NCI-H748 treated with DMSO at 0.1 percent for 48 hours (cell line): ENCODE measurements around the gene KIF1A.

ENCODE experiments used
- DNase-seq: peaks from one replicate; lab custom pipeline; 2025; lab: John Stamatoyannopoulos, UW

The KIF1A gene

DNA sequence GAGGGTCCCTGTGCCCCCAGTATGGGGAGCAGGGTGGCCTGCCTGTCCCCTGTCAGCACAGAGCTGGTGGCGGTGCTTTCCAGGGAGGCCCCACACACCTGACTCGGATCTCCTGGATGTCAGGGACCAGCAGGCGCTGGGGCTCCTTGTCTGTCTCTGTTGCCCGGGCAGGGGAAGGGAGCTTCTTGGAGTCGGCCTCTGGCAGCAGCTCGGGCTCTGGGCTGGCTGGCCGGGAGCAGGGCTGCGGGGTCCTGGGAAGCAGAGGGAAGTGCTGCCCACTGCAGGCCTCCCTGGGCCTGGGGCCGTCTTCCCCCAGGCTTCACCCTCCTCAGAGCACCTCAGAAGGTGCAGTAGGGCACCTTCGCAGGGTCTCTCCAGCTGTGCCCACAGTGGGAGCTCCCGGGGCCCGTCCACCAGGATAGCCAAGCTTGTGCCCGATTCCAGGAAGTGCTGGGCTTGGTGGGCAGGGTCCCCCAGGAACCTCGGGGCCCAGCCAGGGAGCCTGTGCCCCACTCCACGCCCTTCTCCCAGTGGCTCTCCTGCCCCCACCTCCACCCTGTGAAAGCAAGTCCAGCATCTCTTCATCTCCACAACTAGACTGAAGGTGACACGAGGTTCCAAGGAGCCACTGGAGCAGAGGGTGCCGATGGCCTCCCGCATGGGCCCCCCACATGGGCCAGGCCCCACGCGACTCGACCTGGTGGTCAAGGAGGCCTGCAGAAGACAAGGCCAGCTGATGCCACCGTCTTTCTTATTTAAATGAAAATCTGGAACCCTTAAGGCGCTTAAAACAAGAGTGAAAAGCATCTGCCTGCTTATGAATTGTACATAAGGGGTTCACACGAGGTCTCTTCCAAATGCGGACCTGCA, 100.1 kb downstream of the KIF1A start:
- no peak for DNase-seq

DNA sequence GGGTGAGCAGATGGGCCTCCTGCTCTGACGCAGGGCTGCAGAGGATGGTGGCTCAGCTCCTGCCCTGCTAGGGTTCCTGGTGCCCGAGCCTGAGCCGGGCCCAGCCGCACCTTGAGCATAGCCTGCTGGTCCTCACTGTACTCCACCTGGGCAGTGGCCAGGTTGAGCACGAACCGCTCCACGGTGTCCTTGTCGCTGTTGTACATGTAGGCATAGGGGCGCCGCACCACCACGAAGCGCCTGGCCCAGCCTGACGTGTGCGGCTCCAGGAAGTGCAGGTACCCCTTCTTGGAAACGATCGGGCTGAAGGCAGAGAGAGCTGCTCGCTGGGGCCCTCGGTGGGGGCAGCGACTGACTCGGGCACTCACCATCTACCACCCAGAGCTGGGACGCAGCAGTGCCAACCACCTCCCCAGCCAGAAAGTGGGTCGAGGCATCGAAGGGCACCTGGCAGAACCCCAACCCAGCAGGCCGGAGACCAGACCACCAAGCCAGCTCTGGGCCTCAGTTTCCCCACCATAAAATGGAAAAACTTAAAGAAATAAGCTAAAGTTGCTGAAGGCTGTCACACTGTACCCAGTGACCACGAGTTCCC, 101.0 kb downstream of the KIF1A start:
- no peak for DNase-seq

DNA sequence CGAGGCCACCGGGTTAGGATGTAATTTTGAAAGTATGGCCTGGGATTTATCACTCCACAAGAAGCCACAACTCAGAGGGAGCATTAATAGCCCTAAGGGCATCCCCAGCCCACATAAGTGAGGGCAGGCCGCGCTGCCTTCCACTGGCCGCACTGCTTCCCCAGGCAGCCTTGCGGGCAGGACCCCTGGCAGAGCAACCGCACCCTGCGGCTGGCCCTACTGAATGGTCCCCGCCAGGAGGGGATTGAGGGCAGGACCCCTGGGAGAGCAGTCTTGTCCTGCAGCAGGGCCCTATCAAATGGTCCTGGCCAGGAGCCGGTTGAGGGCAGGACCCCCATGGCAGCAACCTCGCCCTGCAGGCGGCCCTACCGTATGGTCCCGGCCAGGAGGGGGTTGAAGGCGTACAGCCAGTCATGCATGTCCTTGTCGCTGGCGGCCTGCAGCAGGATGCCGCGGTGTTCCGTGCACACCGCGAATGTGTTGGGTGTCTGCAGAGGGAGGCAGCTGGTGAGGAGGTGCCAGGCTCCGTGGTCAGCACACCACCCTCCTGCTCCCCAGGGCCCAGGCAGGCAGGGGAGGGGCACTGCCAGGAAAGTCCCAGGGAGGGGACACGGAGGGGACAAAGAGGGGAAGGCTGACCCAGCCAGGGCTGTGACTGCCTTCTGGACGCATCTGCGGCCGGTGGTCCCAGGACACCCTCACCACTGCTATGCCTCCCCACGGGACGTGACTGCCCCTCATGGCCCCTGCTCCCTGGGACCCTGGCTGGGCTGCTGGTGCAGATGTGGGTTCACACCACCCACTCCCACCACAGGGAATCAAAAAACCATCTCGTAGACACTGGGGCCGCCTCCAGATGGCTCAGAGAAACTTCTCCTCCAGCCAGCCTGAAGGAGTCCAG, 102.1 kb downstream of the KIF1A start:
- no peak for DNase-seq

DNA sequence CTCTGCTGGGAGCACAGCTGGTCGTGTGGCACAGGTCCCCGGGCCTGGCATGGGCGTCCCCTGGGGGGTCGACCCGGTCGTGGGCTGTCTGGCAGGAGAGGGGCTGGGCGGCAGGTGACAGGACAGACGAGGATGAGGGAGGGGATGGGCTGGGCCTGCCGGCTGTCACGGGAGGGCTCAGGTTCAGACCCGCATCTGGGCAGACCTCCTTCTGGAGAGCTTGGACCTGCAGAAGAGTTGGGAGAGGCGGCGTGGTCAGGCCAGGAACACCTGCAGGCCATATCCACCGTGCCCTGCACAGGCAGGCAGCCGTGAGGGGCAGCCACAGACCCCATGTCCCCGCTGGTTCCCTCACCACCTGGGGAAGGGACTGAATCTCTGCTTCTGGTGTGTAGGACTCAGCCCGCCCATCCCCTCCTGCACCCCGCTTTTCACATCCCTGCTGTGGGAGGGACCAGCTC, 102.8 kb downstream of the KIF1A start:
- DNase-seq, result no peak

DNA sequence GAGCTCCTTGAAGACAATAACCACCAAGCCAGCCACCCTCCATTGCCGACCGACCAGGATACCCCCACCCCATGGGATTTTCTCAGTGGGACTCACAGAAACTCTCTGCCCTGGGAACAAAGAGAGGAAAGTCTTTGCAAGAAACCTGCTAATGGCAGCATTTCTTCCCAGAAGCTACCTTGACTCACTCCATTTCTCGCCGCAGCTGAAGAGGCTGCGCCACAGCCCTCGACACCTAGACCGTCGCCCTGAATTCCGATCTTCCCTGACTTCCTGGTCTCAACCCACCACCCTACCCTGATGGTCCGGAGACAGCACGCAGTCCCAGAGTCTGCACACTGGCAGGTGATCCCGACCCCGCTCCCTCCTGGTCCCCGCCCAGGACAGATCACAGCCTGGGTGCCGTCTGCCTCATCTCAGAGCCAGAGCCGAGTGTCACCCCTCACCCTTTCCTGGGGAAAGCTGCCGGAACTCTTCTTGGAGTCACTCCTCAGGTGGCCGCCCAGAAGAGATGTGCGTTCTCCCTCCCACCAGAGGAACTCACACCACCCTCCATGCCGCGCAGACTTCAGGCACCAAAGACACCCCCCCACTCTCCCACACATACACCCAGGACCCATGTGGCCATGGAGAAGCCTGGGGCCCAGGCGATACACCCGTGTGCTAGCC, 103.8 kb downstream of the KIF1A start:
- no peak for DNase-seq

DNA sequence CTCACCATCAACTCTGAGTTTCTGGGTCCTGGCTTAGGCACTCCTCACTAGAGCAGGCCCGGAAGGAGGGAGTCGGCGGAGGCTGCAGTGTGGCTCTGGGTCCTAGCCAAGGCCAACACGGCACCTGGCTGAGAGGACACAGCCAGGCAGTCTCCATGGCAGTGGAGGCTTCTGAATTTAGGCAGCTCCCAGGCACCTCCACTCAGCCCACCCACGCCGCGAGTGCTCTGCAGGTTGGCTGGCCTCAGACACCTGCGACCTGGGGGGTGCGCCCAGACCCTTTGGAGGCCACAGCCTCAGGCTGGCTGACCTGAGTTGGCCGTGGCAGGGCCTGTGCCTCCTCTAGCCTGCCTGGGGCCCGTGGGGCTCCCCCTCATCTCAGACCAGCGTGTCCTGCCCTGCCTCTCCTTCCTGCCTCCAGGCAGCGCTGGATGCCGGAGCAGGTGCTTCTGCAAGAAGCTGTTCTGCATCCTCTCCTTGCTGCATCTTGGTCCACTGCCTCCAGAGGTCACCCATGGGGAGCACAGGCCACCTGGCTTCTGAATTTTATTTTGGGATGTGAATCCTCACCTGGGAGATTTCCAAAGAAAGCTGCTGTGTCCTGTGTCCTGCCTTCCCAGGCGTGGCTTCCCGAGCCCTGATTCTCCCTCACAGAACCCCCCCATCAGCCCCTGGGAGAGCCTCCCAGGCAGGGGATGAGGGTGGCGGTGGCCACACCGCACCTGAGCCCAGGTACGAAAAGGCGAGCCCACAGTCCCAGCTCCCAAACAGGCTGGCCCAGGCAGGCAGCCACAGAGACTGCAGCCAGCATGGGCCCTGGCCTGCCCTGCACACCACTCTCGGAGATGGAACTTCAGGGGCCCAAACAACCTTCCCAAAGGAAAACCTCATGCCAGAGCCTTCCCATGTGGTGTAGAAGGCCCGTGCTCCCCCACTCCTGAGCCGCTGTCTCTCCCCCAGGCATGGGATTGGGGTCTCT, 105.0 kb downstream of the KIF1A start:
- DNase-seq, result no peak

DNA sequence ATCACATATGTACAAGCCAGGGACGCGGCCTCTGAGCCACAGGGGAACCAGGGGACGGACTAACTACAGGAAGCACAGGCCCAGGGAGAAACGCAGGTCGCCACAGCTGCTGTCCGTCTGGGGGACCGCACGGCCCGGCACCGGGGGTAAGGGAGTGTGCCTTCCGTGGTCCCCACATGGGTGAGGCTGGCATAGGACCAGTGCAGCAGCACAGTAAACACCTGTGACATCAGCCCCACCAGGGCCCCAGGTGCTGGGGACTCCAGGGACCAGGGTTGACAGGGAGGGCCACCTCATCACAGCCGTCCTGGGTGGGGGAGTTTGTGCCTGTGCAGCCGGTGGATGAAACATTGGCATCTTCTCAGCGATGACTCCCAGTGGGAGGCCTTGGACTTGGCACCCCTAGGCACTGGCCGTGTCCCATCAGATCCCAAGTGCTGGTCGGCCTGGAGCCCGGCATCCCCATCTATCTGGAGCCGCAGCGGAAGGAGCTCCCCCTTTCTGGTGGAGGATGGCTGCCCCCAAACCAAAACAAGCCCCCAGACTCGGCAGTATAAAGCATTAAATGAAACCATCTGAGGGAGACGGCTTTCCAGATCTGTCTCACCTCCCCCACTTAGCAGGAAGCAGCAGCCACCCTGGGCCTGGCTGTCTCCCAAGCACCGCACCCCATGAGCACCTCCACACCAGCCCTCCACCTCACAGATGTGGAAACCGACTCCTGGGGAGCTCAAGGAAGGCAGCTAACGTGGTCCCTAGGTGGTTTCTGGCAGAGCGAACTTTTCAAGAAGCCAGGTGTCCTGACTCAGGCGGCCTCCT, 105.9 kb downstream of the KIF1A start:
- no peak for DNase-seq

DNA sequence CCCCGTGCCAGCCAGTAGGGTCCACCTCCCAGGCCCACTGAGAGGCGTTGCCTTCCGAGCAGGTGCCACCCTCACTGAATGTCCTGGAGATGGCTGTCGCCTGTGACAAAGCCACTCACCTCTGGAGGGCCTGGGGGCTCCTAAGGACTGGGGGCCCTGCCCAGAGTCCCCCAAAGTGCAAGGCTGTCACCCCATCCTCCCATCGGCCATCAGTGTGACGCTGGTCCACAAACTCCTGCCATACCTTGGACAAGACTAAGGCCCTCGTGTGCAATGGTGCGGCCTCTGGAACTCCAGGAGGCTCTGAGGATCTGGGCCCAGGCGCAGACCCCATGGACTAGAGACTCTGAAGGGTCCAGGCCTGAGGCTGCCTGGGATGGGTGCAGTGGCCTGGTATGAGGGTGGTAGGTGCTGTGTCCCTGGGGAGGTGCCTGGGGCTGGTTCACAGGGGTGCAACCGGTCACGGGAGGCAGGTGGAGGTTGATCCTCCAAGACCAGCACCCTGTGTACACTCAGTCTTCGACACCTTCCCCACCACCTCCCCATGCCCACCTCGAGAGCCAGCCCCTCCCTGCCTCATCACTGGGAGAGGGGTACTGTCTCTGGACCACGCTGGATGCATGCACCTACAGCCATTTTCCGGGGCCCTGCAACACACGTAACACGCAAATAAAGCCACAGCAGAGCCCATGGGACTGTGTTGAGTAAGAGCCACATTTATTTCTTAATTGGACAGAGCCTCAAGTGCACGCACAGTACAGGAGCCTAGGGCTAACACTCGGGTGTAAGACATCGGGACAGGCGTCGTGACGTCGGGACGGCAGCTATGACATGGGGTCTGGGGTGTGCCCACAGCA, 106.7 kb downstream of the KIF1A start:
- no peak for DNase-seq

DNA sequence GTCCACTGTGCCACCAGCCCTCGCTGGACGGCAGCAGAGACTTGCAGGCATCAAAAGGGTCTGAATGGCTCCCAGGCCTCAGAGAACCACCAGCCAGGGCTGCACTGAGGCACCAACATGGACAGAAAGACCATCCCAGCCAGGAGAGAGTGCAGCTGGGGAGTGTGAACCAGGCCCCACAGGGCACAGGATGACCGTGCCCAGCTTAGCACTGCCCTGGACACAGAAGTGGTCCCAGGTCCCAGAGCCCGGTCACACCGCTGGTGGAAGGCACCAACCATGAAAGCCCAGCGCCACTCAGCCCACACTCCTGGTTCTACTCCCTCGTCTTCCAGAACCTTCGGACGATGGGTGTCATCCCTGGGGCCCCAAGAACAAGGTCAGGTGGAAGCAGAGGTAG, 107.9 kb downstream of the KIF1A start:
- no peak for DNase-seq

DNA sequence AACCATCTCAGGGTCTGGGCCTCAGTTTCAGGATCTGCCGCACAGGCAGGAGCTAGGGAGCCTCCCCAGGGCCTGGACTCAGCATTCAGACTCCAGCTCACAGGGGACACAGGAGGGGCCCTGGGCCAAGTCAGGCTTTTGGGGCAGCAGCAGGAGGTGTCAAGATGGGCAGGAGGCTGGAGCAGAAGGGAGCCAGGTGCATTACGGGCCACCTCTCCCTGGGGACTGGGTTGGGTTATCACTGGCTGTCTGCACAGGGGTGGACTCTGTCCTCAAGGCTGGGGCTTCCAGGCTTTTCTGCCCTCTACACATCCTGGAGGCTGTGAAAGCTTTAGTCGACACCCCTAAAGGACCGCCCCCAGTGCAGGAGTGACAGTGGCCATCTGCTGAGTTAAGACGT, 108.3 kb downstream of the KIF1A start:
- DNase-seq, result no peak

DNA sequence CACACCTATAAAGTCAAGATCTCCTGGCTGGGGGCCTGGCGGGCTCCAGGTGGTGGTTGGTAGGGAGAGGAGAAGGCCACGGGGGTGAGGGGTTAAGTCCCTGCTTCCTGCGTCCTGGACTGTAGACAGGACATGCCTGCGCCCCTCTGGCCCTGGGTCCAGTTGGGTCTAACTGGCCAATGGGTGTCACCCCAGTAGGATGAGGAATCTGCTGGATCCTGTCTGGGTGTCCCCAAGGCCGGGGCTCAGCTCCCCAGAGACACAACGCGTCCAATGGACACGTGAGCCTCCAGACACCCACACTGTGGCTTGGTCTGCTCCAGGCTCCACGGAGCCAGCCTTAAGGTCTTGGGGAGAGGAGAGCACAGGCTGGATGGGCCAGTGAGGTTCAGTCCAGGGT, 108.7 kb downstream of the KIF1A start:
- DNase-seq, result no peak

DNA sequence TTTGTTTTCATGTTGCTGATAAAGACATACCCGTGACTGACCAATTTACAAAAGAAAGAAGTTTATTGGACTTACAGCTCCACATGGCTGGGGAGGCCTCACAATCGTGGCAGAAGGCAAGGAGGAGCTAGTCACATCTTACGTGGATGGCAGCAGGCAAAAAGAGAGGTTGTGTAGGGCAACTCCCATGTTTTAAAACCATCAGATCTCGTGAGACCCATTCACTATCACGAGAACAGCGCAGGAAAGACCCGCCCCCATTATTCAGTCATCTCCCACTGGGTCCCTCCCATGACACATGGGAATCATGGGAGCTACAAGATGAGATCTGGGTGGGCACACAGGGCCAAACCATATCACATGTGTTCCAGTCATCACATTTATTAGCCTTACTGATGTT, 111.6 kb downstream of the KIF1A start:
- DNase-seq, result no peak

DNA sequence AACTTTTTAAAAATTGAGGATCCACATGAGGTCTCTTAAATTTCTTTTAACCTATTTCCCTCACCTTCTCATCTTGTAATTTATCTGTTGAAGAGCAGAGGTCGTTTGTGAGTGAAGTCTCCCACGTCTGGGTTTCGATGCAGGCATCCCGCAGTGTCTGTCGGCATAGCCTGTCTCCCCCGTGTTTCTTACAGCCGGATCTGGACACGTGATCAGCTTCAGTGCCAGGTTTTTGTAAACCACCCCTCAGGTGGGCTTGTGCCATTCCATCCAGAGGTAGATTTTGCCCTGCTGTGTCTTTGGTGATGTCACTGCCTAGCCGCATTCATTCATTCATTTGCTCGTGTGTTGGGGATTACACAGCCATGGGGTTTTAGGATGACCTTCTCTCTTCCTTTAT, 112.2 kb downstream of the KIF1A start:
- no peak for DNase-seq

DNA sequence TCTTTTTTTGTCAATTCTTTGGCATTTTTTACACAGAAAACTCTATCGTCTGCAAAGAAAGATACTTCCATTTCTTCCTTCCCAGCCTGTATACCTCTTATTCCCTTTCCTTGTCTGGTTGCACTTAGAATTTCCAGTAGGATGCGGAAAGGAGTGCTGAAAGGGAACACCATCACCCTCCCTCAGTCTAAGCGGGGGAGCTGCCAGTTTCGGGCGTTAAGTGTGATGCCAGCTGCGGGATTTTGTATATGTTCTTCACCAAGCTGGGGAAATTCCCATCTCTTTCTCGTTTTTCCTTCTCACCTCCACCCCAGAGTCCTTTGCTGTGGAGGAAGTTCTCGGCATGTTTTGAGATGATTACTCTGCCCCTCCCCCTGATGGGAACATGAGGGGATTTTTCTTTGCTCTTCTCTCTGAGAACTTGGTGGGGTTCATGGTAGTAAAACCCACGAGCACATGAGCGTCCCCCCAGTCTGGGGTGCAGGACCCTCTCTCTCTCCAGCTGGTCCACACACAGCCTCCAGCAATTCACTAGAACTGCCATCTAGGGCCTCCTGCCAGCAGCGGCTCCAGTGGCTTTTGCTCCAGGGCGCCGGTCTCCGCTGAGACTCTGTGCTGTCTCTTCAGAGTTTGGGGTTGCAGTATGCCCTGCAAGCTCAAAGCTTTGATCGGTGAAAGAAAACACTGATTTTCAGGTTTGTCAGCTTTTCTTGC, 112.8 kb downstream of the KIF1A start:
- no peak for DNase-seq

DNA sequence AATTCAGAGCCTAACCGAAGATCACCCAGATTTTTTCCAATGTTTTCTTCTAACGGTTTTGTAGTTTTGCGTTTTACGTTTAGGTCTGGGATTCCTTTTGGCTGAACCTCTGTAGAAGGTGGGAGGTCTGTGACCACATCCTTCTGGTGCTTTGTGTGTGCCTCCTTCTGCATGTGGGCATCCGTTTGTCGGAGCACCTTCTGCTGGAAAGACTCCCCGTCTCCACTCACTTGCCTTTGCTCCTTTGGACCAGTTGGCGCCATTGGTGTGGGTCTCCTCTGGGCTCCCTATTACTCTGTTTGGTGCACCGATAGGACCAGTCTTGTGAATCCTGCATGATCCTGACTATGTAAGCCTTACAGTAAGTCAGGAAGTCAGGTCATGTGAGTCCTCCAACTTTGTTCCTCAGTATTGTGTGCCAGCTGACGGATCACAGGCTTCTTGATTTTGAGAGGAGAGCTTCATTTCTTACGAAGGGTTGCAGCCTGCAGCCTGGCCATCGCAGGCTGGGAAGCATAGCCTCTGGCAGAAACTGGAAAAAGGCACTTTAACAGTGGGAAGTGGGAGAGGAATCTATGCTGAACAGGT, 114.7 kb downstream of the KIF1A start:
- no peak for DNase-seq

DNA sequence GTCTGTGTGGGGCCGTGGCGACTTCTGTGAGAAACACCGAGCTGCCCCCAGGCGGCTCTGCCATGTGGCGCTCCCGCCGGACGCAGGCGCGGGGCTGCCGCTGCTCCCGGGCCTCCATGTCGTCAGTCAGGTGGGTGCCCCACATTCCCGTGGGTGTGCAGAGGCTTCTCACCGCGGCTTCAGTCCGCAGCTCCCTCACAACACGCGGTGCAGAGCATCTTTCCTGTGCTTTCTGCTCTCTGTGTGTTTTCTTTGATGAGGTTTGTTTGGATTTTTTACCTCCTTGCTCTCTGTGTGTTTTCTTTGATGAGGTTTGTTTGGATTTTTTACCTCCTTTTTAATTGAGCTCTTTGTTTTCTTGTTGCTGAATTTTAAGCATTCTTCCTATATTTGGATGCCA, 115.4 kb downstream of the KIF1A start:
- DNase-seq, result no peak

DNA sequence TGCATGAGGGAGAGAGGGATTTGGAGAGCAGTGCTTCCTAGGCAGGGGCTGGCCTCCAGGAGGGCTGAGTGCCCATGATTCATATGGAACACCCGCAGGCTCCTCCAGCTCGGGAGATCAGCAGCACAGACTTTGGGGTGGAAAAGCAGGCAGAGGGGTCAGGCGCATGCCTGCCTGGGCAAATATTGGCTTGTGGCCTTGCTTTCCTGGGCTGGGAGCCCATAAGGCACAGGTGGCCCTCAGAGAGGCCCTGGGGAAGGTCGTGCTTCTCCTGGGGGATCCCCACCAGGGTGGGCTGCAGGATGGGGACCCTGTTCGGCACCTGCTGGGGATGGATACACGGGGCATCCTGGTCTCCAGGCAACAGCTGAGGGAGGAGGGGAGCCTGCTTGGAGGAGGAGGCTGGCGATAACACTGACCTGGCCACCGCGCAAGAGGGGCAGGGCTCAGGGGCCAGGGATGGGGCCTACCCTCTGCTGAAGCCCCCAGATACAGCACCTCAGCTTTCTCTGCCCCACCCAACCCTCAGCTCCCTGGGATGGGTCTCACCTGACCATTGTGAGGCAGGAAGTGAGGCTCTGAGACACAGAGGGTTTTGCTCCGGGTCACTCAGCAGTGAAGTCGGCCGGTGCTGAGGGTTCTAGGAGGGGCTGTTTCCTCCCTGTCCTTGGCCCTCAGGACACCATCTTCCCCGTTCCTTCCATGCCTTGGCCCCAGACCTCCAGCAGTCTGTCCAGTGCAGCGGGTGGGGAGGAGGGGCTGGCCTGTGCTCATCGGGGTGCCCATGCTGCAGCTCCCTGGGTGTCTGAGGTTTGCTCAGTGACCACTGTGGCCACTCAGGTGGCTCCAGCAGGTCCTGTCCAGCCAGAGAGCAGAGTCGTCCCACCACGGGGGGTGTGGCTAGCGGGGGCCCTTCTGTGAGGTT, 116.3 kb downstream of the KIF1A start:
- no peak for DNase-seq
